Left ventricle myocardium inferior (tissue), 1 donor: Measurements from ENCODE around the gene KCNK3. TPM values are rescaled to one million over a fixed set of nuclear protein-coding genes. Genes with fewer than 3 reads are reported as not detected.
A peak's percentile ranks its signal among the peaks of the same experiment; 100 is the strongest.

Experiments used
- DNase-seq: peaks from one replicate; pipeline ENCODE4 v3.0.0-alpha.2; 2020
- H3K27ac ChIP-seq: fragments of 200-600 bp; replicated peaks from 2 replicates; pipeline ENCODE4 v1.8.0; 2021
- H3K27me3 ChIP-seq: fragments of 200-600 bp; 2 replicates; pipeline ENCODE4 v1.8.0; 2021; ENCODE audit warnings: low read depth
- H3K36me3 ChIP-seq: fragments of 200-600 bp; 2 replicates; pipeline ENCODE4 v1.8.0; 2021
- H3K4me1 ChIP-seq: fragments of 200-600 bp; 2 replicates; pipeline ENCODE4 v1.8.0; 2021
- H3K4me3 ChIP-seq: fragments of 200-600 bp; 2 replicates; pipeline ENCODE4 v1.8.0; 2021; ENCODE audit warnings: mild to moderate bottlenecking, moderate library complexity
- H3K9me3 ChIP-seq: fragments of 200-600 bp; replicated peaks from 2 replicates; pipeline ENCODE4 v1.8.0; 2021
- intact Hi-C: fragments of 100-400 bp; cut with micrococcal nuclease; formaldehyde crosslinking; loops from one replicate; pipeline ENCODE4 v1.11.0; 2022
- total RNA-seq: library from RNA; stranded (reverse); fragmentation: NEBNext Ultra II Directional; extraction: Animal tissue kit (Norgen Biotek cat#: 25700); gene quantifications from one replicate; pipeline ENCODE4 v1.2.1, GENCODE V29; 2021
- TF ChIP-seq, protein P1 (sequence below): fragments of 200-600 bp; IDR thresholded peaks from 2 replicates; pipeline ENCODE4 v1.8.0; 2021; ENCODE audit warnings: antibody characterized with exemption, mild to moderate bottlenecking, borderline replicate concordance
- donor health status: DM: no; HTN: yes; CAD: no; lungs with severe emphysema.

KCNK3 gene
- total RNA-seq, 1 donor from 2014 or later = 3.2 TPM

DNA sequence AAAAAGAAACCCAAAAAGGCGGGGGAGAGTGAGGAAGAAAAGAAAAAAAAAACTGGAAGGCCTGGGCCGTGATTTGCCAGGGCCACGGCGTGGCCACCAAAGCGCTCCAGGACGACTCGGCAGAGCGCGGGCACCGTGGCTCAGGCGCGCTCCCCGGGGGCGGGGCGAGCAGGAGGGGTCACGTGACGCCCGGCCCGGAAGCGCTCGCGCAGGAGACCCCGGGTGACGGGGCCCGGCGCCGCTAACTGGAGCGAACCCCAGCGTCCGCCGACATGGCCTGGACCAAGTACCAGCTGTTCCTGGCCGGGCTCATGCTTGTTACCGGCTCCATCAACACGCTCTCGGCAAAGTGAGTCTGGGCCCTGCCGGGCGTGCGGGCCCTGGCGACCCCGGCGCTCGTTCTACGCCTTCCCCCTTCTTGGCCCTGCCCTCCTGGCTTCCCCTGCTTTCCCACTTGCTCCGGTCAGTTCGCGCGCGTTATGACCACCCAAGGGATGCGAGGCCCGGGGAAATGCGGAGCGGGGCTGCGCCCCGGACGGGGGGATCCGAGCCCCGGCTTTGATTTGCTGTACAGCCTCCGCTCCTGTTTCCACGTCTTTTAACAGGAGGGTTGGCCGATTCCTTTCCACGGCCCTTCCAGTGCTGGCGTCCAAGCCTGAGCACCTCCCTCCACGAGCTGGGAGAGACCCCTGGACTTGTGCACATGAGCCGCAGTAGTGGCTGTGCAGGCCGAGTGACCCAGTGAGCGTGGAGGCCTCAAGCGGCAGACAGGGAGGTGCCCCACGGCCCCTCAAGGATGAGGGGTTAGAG is 71.8 kb downstream of the KCNK3 start, which contains the start of gene SLC35F6:
SLC35F6 (plus strand) TSS at position 207 of the 810 bp plus-strand sequence; CDS start at position 273, 66 bp downstream.
- Histone ChIP-seq H3K4me1 (peaks cover 59% of the 10 kb centered on the region), H3K4me3 (peak within 1 kb of the TSS; percentile 93), H3K36me3 (no peaks in the 10 kb centered on the region), H3K27ac (peak within 1 kb of the TSS; percentile 92), H3K9me3 (no peaks in the 10 kb centered on the region), H3K27me3 (no peaks in the 10 kb centered on the region)
- TF ChIP-seq, protein P1, sequence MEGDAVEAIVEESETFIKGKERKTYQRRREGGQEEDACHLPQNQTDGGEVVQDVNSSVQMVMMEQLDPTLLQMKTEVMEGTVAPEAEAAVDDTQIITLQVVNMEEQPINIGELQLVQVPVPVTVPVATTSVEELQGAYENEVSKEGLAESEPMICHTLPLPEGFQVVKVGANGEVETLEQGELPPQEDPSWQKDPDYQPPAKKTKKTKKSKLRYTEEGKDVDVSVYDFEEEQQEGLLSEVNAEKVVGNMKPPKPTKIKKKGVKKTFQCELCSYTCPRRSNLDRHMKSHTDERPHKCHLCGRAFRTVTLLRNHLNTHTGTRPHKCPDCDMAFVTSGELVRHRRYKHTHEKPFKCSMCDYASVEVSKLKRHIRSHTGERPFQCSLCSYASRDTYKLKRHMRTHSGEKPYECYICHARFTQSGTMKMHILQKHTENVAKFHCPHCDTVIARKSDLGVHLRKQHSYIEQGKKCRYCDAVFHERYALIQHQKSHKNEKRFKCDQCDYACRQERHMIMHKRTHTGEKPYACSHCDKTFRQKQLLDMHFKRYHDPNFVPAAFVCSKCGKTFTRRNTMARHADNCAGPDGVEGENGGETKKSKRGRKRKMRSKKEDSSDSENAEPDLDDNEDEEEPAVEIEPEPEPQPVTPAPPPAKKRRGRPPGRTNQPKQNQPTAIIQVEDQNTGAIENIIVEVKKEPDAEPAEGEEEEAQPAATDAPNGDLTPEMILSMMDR = no peak
- DNase-seq = peak; percentile 85
- intact Hi-C loops = no loop called here

DNA sequence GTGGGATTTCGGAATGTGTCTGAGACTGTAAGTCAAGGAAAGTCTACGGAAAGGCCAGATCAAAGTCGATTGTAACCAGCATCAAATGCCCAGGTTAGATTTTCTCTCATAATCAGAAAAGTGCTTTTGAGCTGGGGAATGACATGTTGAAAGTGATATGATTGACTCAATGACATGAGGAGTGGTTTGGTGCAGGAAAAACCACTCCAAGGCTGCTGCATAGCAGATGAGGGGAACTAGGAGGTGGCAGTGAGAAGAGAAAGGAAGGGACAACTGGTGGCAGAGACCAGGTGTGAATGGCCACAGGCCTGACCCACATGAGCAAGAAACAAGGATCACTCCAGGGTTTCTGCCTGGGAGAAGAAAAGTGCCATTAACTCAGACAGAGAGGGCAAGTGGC is 72.4 kb downstream of the KCNK3 start:
- TF ChIP-seq, protein P1 = no peak
- peak overlapping the region; percentile 93 for H3K4me3 ChIP-seq
- intact Hi-C loops = no loop called here
- no peaks in the 10 kb centered on the region for H3K36me3 ChIP-seq
- no peaks in the 10 kb centered on the region for H3K27me3 ChIP-seq
- H3K4me1 ChIP-seq = peaks cover 65% of the 10 kb centered on the region
- H3K27ac ChIP-seq = peak overlapping the region; percentile 92
- DNase-seq = no peak
- no peaks in the 10 kb centered on the region for H3K9me3 ChIP-seq

DNA sequence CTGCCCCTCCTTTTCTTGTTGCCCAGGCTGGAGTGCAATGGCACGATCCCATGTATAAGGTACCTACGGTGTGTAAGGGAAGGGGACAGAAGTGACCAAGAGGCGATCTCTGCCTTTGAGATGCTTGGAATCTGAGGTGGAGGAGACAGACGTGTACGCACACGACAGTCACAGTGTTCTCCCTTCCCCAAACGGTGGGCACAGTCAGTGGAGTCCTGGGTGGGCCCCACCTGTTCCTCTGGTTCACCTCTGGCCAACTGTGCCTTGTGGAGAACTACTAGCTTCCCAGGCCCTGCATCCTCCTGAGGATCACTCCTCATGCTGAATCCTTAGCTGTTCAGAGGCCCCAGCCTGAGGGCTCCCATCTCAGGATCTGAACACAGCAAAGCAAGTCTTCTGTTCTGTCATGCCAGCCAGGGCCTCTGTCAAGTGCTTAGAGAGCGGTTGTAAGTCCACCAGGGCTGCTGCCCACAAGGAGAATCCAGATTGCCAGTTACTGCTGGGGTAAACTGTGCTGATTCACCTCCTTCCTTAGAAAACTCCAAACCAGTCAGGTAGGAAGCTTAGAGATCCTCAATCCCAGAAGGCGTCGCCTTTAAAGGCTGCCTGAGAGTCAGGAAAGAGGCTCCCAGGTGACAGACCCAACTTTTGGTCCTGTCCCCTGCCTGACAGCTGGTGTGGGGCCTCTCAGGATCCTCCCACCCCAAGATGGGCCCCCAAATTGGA is 73.1 kb downstream of the KCNK3 start:
- intact Hi-C loops = no loop called here

DNA sequence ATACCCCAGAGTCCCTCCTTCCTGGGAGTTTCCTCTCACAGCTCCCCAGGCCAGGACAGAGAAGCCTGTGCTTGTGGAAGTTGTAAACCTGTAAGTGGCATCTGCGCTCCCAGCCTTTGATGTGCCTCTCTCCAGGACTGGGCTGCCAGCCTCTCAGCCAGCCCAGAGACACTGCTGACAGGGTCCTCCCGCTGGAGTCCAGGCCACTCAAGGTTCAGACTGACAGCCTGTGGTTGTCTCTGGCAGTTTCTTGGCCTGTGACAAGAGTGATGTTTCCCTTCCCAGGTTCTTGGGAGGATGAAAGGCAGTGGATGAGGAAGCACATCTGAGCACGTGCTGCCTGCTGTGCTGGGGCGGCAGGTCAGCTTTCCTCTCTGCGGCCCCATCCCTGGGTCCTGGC is 74.6 kb downstream of the KCNK3 start:
- TF ChIP-seq, protein P1 = no peak
- Histone ChIP-seq H3K9me3 (no peaks in the 10 kb centered on the region), H3K27ac (peak overlapping the region; percentile 32), H3K36me3 (no peaks in the 10 kb centered on the region), H3K4me3 (no peak overlapping the region), H3K4me1 (peaks cover 87% of the 10 kb centered on the region), H3K27me3 (no peaks in the 10 kb centered on the region)
- intact Hi-C loops = no loop called here
- DNase-seq = no peak

More for the DNA sequence above, 73.1 kb downstream of the KCNK3 start:
- TF ChIP-seq, protein P1 = no peak
- H3K27me3 ChIP-seq = no peaks in the 10 kb centered on the region
- H3K27ac ChIP-seq = peak overlapping the region; percentile 92
- H3K9me3 ChIP-seq = no peaks in the 10 kb centered on the region
- no peak for DNase-seq
- H3K4me3 ChIP-seq = peak overlapping the region; percentile 93
- peaks cover 72% of the 10 kb centered on the region for H3K4me1 ChIP-seq
- no peaks in the 10 kb centered on the region for H3K36me3 ChIP-seq

DNA sequence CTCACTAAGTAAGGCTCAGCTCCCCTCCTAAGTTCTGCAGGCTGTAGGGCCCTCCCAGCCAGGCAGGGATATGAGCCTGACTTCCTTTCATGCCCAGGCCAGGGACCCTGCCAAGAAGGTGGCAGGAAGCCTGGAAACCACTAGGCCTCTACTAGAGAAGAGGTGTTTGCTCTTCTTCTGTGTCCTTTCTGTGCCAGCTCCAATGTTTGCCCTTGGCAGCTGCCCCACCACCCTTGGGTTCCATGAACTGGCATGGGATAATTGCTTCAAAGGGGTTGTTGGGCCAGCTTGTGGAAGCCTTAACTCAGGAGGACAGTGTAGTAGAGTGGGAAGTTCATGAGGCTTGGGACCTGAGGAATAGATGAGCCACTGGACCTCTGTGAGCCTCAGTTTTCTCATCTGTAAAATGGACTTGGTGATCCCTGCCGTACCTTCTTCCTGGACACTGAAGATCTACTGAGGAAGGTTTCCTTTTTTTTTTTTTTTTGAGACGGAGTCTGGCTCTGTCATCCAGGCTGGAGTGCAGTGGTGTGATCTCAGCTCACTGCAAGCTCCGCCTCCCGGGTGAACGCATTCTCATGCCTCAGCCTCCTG is 75.5 kb downstream of the KCNK3 start:
- no peak for DNase-seq
- H3K4me1 ChIP-seq = peaks cover 96% of the 10 kb centered on the region
- no peaks in the 10 kb centered on the region for H3K27me3 ChIP-seq
- H3K27ac ChIP-seq = peak overlapping the region; percentile 93
- intact Hi-C loops = no loop called here
- no peaks in the 10 kb centered on the region for H3K36me3 ChIP-seq
- no peak overlapping the region for H3K4me3 ChIP-seq
- TF ChIP-seq, protein P1 = no peak
- H3K9me3 ChIP-seq = no peaks in the 10 kb centered on the region
